GM12891 (cell line): ENCODE data around the gene HS3ST3B1.

Experiments
- POLR2AphosphoS5 ChIP-seq: IDR thresholded peaks from 2 replicates; pipeline ENCODE4 v1.6.1; 2011; ENCODE audit warnings: low read depth, low read length, control low read depth
- TAF1 ChIP-seq: IDR thresholded peaks from 2 replicates; pipeline ENCODE4 v1.6.1; 2011; ENCODE audit warnings: low read depth, low read length, control low read depth

- no peak for TF ChIP-seq TAF1
- TF ChIP-seq POLR2AphosphoS5: no peak
Measured at GRCh38 chr17:14360856-14361255, 60.0 kb downstream of the HS3ST3B1 start.
